Tibial artery (tissue), 4 donors: Measurements from ENCODE around the gene LST1.

Source experiments
- DNase-seq, 2 donors: peaks; one replicate each; pipeline ENCODE4 v3.0.0-alpha.2; 2019
- H3K27ac ChIP-seq, 2 donors: fragments of 200-600 bp; sonication (generic) in 1 of 2; 1 replicate in 1 of 2; 2 replicates in 1 of 2; pipeline ENCODE4 v1.5.1; 2018 to 2019; ENCODE audit warnings: mild to moderate bottlenecking in 1 of 2
- H3K27me3 ChIP-seq, 2 donors: fragments of 200-600 bp; sonication (generic) in 1 of 2; one replicate each; pipeline versions ENCODE4 v1.5.1 to v1.6.0; 2016 to 2019
- H3K36me3 ChIP-seq, 3 donors: fragments of 200-600 bp; sonication (generic) in 2 of 3; one replicate each; pipeline ENCODE4 v1.5.1; 2016 to 2019; ENCODE audit warnings: mild to moderate bottlenecking in 2 of 3
- H3K4me1 ChIP-seq, 4 donors: fragments of 200-600 bp; sonication (generic) in 2 of 4; 1 replicate in 3 of 4; 2 replicates in 1 of 4; pipeline ENCODE4 v1.5.1; 2016 to 2019
- H3K4me3 ChIP-seq, 2 donors: fragments of 200-600 bp; sonication (generic) in 1 of 2; 1 replicate in 1 of 2; 2 replicates in 1 of 2; pipeline ENCODE4 v1.5.1; 2018 to 2019; ENCODE audit warnings: mild to moderate bottlenecking in 2 of 2
- H3K9me3 ChIP-seq, 3 donors: fragments of 200-600 bp; sonication (generic) in 1 of 3; one replicate each; pipeline ENCODE4 v1.5.1; 2016 to 2019
- intact Hi-C: fragments of 100-400 bp; cut with DNase I; formaldehyde crosslinking; loops from one replicate; pipeline ENCODE4 v1.15.0; 2023; ENCODE audit warnings: low total_unique reads
- TF ChIP-seq, protein P1 (sequence below), 2 experiments: fragments of 200-600 bp in 1 of 2; fragments of 450-650 bp in 1 of 2; IDR thresholded peaks; one replicate each; pipeline ENCODE4 v1.5.1; 2017 to 2019; ENCODE audit warnings: antibody characterized with exemption in 2 of 2, mild to moderate bottlenecking in 1 of 2, moderate library complexity in 1 of 2

Gene LST1

DNA sequence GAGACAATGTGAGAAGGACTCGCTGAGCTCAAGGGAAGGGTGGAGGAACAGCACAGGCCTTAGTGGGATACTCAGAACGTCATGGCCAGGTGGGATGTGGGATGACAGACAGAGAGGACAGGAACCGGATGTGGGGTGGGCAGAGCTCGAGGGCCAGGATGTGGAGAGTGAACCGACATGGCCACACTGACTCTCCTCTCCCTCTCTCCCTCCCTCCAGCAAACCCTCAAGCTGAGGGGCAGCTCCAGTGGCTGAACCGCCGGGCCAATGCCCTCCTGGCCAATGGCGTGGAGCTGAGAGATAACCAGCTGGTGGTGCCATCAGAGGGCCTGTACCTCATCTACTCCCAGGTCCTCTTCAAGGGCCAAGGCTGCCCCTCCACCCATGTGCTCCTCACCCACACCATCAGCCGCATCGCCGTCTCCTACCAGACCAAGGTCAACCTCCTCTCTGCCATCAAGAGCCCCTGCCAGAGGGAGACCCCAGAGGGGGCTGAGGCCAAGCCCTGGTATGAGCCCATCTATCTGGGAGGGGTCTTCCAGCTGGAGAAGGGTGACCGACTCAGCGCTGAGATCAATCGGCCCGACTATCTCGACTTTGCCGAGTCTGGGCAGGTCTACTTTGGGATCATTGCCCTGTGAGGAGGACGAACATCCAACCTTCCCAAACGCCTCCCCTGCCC, 9.0 kb upstream of the LST1 start:
- intact Hi-C loops: no loop called here
- Histone ChIP-seq H3K36me3 (no peaks in the 10 kb centered on the region), H3K4me1 (peaks cover 0 to 11% (median 9%) of the 10 kb centered on the region in 4 donors), H3K4me3 (no peak overlapping the region), H3K27ac (no peak overlapping the region), H3K9me3 (no peaks in the 10 kb centered on the region), H3K27me3 (peaks cover 0 to 21% of the 10 kb centered on the region in 2 donors)
- DNase-seq: no peak
- TF ChIP-seq, protein P1, sequence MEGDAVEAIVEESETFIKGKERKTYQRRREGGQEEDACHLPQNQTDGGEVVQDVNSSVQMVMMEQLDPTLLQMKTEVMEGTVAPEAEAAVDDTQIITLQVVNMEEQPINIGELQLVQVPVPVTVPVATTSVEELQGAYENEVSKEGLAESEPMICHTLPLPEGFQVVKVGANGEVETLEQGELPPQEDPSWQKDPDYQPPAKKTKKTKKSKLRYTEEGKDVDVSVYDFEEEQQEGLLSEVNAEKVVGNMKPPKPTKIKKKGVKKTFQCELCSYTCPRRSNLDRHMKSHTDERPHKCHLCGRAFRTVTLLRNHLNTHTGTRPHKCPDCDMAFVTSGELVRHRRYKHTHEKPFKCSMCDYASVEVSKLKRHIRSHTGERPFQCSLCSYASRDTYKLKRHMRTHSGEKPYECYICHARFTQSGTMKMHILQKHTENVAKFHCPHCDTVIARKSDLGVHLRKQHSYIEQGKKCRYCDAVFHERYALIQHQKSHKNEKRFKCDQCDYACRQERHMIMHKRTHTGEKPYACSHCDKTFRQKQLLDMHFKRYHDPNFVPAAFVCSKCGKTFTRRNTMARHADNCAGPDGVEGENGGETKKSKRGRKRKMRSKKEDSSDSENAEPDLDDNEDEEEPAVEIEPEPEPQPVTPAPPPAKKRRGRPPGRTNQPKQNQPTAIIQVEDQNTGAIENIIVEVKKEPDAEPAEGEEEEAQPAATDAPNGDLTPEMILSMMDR (IDR thresholded peaks at IDR 0.05): no peak

DNA sequence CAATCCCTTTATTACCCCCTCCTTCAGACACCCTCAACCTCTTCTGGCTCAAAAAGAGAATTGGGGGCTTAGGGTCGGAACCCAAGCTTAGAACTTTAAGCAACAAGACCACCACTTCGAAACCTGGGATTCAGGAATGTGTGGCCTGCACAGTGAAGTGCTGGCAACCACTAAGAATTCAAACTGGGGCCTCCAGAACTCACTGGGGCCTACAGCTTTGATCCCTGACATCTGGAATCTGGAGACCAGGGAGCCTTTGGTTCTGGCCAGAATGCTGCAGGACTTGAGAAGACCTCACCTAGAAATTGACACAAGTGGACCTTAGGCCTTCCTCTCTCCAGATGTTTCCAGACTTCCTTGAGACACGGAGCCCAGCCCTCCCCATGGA, 8.5 kb upstream of the LST1 start:
- Histone ChIP-seq H3K4me1 (peaks cover 0 to 16% (median 11%) of the 10 kb centered on the region in 4 donors), H3K36me3 (no peaks in the 10 kb centered on the region), H3K9me3 (no peaks in the 10 kb centered on the region), H3K4me3 (no peak overlapping the region), H3K27me3 (peaks cover 0 to 21% of the 10 kb centered on the region in 2 donors), H3K27ac (no peak overlapping the region)
- intact Hi-C loops: no loop called here
- TF ChIP-seq, protein P1 (IDR thresholded peaks at IDR 0.05): no peak
- no peak for DNase-seq

DNA sequence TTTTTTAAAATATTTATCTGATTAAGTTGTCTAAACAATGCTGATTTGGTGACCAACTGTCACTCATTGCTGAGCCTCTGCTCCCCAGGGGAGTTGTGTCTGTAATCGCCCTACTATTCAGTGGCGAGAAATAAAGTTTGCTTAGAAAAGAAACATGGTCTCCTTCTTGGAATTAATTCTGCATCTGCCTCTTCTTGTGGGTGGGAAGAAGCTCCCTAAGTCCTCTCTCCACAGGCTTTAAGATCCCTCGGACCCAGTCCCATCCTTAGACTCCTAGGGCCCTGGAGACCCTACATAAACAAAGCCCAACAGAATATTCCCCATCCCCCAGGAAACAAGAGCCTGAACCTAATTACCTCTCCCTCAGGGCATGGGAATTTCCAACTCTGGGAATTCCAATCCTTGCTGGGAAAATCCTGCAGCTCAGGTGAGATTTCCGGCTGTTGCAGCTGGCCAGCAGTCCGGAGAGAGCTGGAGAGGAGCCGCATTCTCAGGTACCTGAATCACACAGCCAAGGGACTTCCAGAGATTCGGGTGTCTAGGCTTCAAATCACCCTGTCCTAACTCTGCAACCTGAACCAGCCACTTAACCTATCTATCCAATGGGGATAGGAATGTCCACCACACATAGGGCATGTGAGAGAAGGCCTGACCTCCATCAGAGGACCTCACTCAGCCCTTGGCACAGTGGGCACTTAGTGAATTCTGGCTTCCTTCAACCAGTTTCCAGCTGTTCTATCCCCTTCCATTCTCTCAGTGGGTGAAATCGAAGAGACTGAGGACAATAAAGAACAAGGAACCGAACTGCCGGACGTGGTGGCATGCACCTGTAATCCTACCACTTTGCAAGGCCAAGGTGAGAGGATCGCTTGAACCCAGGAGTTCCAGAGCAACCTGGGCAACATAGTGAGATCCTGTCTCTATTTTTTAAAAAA, 7.6 kb upstream of the LST1 start:
- Histone ChIP-seq H3K9me3 (no peaks in the 10 kb centered on the region), H3K4me1 (peaks cover 0 to 16% (median 11%) of the 10 kb centered on the region in 4 donors), H3K36me3 (no peaks in the 10 kb centered on the region), H3K4me3 (no peak overlapping the region), H3K27me3 (peaks cover 0 to 12% of the 10 kb centered on the region in 2 donors), H3K27ac (no peak overlapping the region)
- intact Hi-C loops: no loop called here
- no peak for DNase-seq
- TF ChIP-seq, protein P1 (IDR thresholded peaks at IDR 0.05): no peak

DNA sequence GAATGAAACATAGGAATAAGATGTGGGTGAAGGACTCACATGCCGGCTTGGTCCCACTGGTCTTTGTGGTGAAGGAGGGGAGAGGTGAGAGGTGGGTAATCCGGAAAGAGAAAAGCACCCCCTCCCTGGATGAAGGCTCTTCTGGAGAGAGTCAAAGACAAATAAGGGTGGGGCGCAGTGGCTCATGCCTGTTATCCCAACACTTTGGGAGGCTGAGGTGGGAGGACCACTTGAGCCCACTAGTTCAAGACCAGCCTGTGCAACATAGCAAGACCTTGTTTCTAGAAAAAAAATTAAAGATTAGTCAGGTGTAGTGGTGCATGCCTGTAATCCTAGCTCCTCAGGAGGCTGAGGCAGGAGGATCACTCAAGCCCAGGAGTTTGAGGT, 7.0 kb upstream of the LST1 start:
- no peak for DNase-seq
- TF ChIP-seq, protein P1 (IDR thresholded peaks at IDR 0.05): no peak
- Histone ChIP-seq H3K4me1 (peaks cover 0 to 16% (median 11%) of the 10 kb centered on the region in 4 donors), H3K36me3 (no peaks in the 10 kb centered on the region), H3K9me3 (no peaks in the 10 kb centered on the region), H3K27me3 (peaks cover 0 to 6% of the 10 kb centered on the region in 2 donors), H3K4me3 (no peak overlapping the region), H3K27ac (no peak overlapping the region)
- intact Hi-C loops: no loop called here

DNA sequence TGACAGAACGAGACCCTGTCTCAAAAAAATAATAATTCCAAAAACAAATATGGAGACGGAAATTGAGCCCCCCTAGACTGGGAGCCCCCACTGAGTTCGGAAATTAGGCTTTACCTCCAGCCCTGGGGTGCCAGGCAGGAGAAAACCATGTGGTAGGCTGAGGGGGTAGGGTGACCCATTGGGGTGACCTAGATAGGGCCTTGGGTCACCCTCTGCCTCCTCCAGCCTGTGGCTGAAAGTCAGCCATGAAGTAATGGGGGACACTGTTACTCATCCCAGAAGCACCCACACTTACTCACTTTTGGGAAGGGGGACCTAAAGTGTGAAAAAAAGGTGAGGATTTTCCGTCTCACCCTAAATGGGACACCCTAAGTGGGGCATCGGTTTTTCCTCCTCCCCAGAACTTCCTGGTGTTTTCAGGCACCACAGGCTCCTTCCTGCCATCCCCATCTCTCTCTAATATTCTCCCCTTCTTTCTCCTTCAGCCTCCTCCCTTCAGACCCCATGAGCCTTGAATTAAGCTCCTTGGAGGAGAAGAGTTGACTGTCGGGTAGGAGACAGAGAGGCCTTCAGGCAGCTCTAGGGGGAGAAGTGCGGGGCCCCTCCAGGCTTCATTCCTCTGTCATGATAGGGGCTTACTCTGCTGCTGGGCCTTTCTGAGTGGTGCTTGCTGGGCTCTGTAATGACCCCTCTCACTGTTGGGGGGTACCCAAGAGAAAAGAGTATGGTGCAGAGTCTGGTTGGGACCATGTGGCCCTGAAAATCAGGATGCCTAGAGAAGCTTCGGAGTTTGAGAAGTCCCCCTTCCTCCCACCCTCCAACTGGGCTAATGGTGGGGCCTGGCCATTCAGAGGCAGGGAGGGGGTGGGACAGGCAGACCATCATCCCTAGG, 6.3 kb upstream of the LST1 start:
- intact Hi-C loops: no loop called here
- no peak for DNase-seq
- no peaks in the 10 kb centered on the region for H3K9me3 ChIP-seq
- H3K4me3 ChIP-seq: no peak overlapping the region
- H3K36me3 ChIP-seq: no peaks in the 10 kb centered on the region
- peaks cover 0 to 4% of the 10 kb centered on the region in 2 donors for H3K27me3 ChIP-seq
- H3K4me1 ChIP-seq: peaks cover 0 to 16% (median 11%) of the 10 kb centered on the region in 4 donors
- no peak overlapping the region for H3K27ac ChIP-seq
- TF ChIP-seq, protein P1 (IDR thresholded peaks at IDR 0.05): no peak
